Hepatocyte (in vitro differentiated cells): Measurements from ENCODE around the gene GATC. TPM values are rescaled to one million over a fixed set of nuclear protein-coding genes. Genes with fewer than 3 reads are reported as not detected.
"Not testable (repeated sequence)": the region's sequence is repeated elsewhere in the genome, so short reads cannot be mapped to it uniquely, and the experiment has no call there.

Source experiments
- DNase-seq: peaks from one replicate; pipeline ENCODE4 v3.0.0-alpha.2; 2016; ENCODE audit warnings: low spot score
- H2AFZ ChIP-seq: fragments of 200-600 bp; sonication (generic); 2 replicates; pipeline ENCODE4 v1.6.0; 2016; ENCODE audit warnings: antibody characterized with exemption, mild to moderate bottlenecking
- H3K27ac ChIP-seq: fragments of 200-600 bp; sonication (generic); 2 replicates; pipeline ENCODE4 v1.5.1; 2016; ENCODE audit warnings: mild to moderate bottlenecking
- H3K27me3 ChIP-seq: fragments of 200-600 bp; sonication (generic); 2 replicates; pipeline ENCODE4 v1.6.1; 2016
- H3K36me3 ChIP-seq: fragments of 200-600 bp; sonication (generic); replicated peaks from 2 replicates; pipeline ENCODE4 v1.5.1; 2016; ENCODE audit warnings: low read depth; ENCODE audit not compliant: insufficient read depth
- H3K4me1 ChIP-seq: fragments of 200-600 bp; sonication (generic); 2 replicates; pipeline ENCODE4 v1.5.1; 2016; ENCODE audit warnings: mild to moderate bottlenecking, moderate library complexity; ENCODE audit not compliant: insufficient read depth
- H3K4me2 ChIP-seq: fragments of 200-600 bp; sonication (generic); 2 replicates; pipeline ENCODE4 v1.6.0; 2016
- H3K4me3 ChIP-seq: fragments of 200-600 bp; sonication (generic); 2 replicates; pipeline ENCODE4 v1.5.1; 2016; ENCODE audit warnings: mild to moderate bottlenecking
- H3K79me2 ChIP-seq: fragments of 200-600 bp; sonication (generic); 2 replicates; pipeline ENCODE4 v1.6.0; 2017; ENCODE audit warnings: mild to moderate bottlenecking
- H3K9me2 ChIP-seq: fragments of 200-600 bp; sonication (generic); replicated peaks from 2 replicates; pipeline ENCODE4 v1.6.0; 2017; ENCODE audit warnings: mild to moderate bottlenecking; ENCODE audit not compliant: insufficient read depth
- H3K9me3 ChIP-seq: fragments of 200-600 bp; sonication (generic); 2 replicates; pipeline ENCODE4 v1.5.1; 2016; ENCODE audit warnings: low read depth, mild to moderate bottlenecking
- H4K20me1 ChIP-seq: fragments of 200-600 bp; sonication (generic); 2 replicates; pipeline ENCODE4 v1.6.0; 2016; ENCODE audit warnings: mild to moderate bottlenecking; ENCODE audit not compliant: insufficient read depth, poor library complexity, severe bottlenecking
- EZH2 ChIP-seq: fragments of 200-600 bp; sonication (generic); IDR thresholded peaks from 2 replicates; pipeline ENCODE4 v1.6.1; 2016; ENCODE audit warnings: antibody characterized with exemption, mild to moderate bottlenecking, borderline replicate concordance
- EZH2phosphoT487 ChIP-seq: fragments of 200-600 bp; sonication (generic); IDR thresholded peaks from one replicate; pipeline ENCODE4 v1.6.1; 2018; ENCODE audit warnings: antibody characterized with exemption, mild to moderate bottlenecking, low read depth, moderate library complexity; ENCODE audit not compliant: unreplicated experiment, severe bottlenecking
- WGBS: methylation state at CpG from one replicate; pipeline ENCODE4 v1.1.6; 2016; ENCODE audit warnings: low lambda C conversion rate; ENCODE audit errors: missing lambda C conversion rate; 5-methylcytosine and 5-hydroxymethylcytosine counted together
- polyA plus RNA-seq: library from polyadenylated mRNA; unstranded; fragments of >200 nt; fragmentation: Nextera tagmentation; extraction: Ambion mirVana; gene quantifications from 2 replicates; pipeline ENCODE4 v1.2.1, GENCODE V29; 2016
- total RNA-seq: library from RNA; depleted of rRNA; stranded (reverse); fragments of >200 nt; gene quantifications from 2 replicates; pipeline ENCODE4 v1.2.3, GENCODE V29; 2014
- TF ChIP-seq, protein P1 (sequence below): fragments of 200-600 bp; sonication (generic); IDR thresholded peaks from 2 replicates; pipeline ENCODE4 v1.5.1; 2016; ENCODE audit warnings: antibody characterized with exemption, mild to moderate bottlenecking; ENCODE audit not compliant: poor library complexity

Gene GATC
- total and polyA plus RNA-seq, 2 experiments from 2014 or later: 19.0 to 35.0 TPM

DNA sequence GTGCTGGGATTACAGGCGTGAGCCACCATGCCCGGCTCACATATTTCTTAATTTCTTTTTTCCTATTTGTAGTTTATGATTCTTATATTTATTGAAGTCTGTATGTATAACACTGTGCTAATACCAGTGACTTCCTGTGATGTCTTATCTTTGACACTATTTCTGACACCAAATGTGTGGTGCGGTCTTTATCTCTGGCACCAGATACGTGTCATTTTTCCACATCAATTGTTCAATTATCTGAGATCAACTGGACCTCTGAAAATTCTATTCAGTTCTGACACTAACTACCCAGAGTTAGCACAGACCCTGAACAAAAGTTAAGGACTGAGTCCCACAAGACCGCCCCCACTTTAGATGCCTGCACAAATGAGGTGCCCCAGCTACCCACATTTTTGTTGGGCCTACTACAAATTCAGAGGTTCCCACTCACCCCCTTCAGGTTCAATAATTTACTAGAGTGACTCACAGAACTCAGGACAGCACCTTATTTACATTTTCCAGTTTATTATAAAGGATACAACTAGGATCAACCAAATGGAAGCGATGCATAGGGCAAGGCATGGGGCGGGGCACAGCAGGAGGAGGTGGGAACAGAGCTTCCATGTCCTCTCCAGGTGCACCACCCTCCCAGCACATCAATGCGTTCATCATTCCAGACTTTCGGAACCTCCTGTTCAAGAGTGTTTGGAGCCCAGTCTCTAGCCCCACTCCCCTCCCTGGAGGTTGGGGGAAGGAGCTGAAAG, 35.0 kb downstream of the GATC start:
- H3K4me3 ChIP-seq: no peak overlapping the region
- TF ChIP-seq, protein P1, sequence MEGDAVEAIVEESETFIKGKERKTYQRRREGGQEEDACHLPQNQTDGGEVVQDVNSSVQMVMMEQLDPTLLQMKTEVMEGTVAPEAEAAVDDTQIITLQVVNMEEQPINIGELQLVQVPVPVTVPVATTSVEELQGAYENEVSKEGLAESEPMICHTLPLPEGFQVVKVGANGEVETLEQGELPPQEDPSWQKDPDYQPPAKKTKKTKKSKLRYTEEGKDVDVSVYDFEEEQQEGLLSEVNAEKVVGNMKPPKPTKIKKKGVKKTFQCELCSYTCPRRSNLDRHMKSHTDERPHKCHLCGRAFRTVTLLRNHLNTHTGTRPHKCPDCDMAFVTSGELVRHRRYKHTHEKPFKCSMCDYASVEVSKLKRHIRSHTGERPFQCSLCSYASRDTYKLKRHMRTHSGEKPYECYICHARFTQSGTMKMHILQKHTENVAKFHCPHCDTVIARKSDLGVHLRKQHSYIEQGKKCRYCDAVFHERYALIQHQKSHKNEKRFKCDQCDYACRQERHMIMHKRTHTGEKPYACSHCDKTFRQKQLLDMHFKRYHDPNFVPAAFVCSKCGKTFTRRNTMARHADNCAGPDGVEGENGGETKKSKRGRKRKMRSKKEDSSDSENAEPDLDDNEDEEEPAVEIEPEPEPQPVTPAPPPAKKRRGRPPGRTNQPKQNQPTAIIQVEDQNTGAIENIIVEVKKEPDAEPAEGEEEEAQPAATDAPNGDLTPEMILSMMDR: no peak
- TF ChIP-seq EZH2phosphoT487: no peak
- no peak for TF ChIP-seq EZH2
- no peaks in the 10 kb centered on the region for H3K27me3 ChIP-seq
- H3K4me2 ChIP-seq: no peak overlapping the region
- no peaks in the 10 kb centered on the region for H3K4me1 ChIP-seq
- H3K36me3 ChIP-seq: no peaks in the 10 kb centered on the region
- no peaks in the 10 kb centered on the region for H3K79me2 ChIP-seq
- H3K27ac ChIP-seq: no peak overlapping the region
- DNase-seq: no peak
- no peak overlapping the region for H2AFZ ChIP-seq
- no peaks in the 10 kb centered on the region for H4K20me1 ChIP-seq
- H3K9me2 ChIP-seq: no peaks in the 10 kb centered on the region
- H3K9me3 ChIP-seq: no peaks in the 10 kb centered on the region
- WGBS: 98% methylated on average over 9 of the region's 9 CpGs

DNA sequence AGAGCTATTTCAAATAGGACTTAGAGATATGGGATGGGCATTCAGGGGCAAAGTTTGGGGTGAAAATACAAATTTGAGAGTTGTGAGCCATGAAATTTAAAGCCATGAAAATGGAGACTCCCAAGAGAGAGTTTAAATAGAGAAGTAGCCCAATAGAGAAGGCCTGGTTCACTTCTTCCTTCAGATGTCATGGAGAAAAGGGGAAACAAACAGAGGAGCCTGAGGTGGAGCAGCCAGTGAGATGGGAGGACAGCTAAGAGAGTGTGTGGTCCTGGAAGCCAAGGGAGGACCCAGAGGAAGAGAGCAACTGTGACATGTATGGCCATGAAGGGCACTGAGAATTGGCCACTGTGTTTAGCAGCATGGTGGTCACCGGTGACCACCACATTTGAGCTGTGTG, 37.4 kb downstream of the GATC start:
- H3K4me3 ChIP-seq: no peak overlapping the region
- no peaks in the 10 kb centered on the region for H3K27me3 ChIP-seq
- no peaks in the 10 kb centered on the region for H3K9me2 ChIP-seq
- WGBS: 100% methylated on average over 1 of the region's 1 CpG
- DNase-seq: no peak
- H4K20me1 ChIP-seq: no peaks in the 10 kb centered on the region
- H3K79me2 ChIP-seq: no peaks in the 10 kb centered on the region
- H3K9me3 ChIP-seq: no peaks in the 10 kb centered on the region
- no peak overlapping the region for H3K27ac ChIP-seq
- H2AFZ ChIP-seq: no peak overlapping the region
- no peaks in the 10 kb centered on the region for H3K36me3 ChIP-seq
- H3K4me2 ChIP-seq: no peak overlapping the region
- H3K4me1 ChIP-seq: no peaks in the 10 kb centered on the region
- TF ChIP-seq EZH2phosphoT487 (no peak), EZH2 (no peak)
- TF ChIP-seq, protein P1: no peak

DNA sequence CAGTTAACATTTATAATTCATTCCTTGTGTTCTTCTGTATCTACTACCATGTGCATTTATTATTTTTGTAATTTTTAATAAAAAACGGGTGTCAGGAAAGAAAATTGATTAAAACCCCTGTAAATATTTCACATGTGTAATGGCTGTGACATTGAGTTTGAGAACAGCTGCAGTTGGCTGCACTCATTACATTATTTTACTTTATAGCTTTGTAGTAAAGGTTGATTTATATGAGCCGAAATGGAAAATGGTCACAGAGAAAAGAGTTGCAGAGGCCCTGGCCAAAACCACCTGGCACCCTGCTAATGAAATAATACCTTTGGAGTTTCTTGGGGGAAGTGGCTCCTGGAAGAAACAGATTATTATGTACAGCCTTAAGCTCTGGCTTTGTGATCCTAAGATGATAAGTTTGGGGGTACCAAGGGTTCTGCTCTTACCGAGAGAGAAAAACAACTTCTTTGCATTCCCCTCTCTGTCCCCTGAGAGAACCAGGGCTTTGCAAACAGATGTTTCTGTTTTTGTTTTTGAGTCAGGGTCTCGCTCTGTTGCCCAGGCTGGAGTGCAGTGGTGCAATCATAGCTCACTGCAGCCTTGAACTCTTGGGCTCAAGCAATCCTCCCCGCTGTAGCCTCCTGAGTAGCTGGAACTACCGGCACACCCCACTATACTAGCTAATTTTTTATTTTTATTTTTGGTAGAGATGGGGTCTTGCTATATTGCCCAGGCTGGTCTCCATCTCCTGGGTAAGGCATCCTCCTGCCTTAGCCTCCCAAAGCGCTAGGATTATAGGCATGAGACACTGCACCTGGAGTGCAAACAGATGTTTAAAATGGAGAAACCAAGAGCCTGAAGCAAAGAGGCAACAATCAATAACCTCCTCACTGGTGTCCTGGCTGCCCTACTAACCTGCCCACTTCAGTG, 40.0 kb downstream of the GATC start:
- no peak overlapping the region for H3K4me3 ChIP-seq
- no peaks in the 10 kb centered on the region for H4K20me1 ChIP-seq
- no peaks in the 10 kb centered on the region for H3K4me1 ChIP-seq
- DNase-seq: no peak
- 95% methylated on average over 7 of the region's 7 CpGs for WGBS
- H3K4me2 ChIP-seq: no peak overlapping the region
- H3K9me2 ChIP-seq: no peaks in the 10 kb centered on the region
- no peak overlapping the region for H2AFZ ChIP-seq
- no peak for TF ChIP-seq EZH2
- TF ChIP-seq, protein P1: no peak
- TF ChIP-seq EZH2phosphoT487: no peak
- no peaks in the 10 kb centered on the region for H3K27me3 ChIP-seq
- H3K9me3 ChIP-seq: no peaks in the 10 kb centered on the region
- H3K27ac ChIP-seq: no peak overlapping the region
- no peaks in the 10 kb centered on the region for H3K36me3 ChIP-seq
- no peaks in the 10 kb centered on the region for H3K79me2 ChIP-seq

DNA sequence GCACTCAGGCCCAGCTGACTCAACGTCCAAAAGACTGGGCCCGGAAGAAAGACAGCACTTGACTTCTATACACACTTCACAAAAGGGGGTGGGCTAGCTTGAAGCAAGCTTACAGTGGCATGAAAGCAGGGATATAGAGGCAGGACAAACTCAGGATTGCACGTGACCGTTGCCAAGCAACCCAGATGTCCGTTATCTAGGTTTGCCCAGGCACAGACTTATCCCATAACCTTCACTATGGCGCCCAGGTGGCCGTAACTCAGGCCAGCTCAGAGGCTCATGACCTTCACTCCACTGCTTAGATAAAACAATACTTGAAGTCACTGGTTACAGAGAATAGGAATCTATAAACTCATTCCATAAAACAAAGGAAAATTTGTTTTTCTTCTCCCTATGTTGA, 41.3 kb downstream of the GATC start:
- H3K4me3 ChIP-seq, H2AFZ ChIP-seq, H3K9me3 ChIP-seq, H4K20me1 ChIP-seq, H3K36me3 ChIP-seq, H3K27me3 ChIP-seq, H3K4me1 ChIP-seq, H3K4me2 ChIP-seq, H3K9me2 ChIP-seq, H3K79me2 ChIP-seq, DNase-seq: not testable (repeated sequence)
- 58% methylated on average over 7 of the region's 7 CpGs for WGBS
- peak overlapping the region; percentile 57 for H3K27ac ChIP-seq
